ENCODE measurements around the gene PDK2.

PDK2 gene

DNA sequence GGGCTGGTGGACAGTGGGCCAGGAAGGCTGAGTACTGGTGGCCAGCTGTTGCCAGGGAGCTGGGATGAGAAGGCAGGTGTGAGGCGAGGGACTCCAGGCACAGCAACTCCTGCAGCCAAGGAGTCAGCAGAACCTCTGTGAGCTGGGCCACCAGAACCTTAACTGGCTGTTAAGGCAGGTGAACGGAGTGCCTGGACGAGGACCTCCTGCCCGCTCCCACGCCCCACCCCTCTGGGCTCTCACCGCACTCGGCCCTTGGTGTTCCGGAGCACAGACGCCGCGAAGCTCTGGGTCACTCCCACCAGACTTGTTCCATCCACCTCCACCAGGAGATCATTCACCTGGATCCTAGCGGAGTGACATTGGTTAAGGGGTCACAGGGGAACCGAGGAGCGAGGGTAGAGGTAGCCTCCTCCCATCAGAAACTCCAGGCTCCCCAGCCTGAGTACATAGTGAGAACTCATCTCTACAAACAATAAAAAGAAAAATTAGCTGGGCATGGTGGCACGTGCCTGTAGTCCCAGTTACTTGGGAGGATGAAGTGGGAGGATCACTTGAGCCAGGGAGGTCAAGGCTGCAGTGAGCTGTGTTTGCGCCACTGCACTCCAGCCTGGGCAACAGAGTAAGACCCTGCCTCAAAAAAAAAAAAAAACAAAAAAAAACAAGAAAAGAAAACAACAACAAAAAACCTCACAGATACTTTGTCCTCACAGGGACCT, 46.0 kb downstream of the PDK2 start:
- no peak for DNase-seq (ENCODE audit: low spot score)
- Histone ChIP-seq H3K36me3 (ENCODE audit: low read depth) (peaks cover 91% of the 10 kb centered on the region), H3K4me1 (ENCODE audit: insufficient read depth, poor library complexity, severe bottlenecking) (peaks cover 3% of the 10 kb centered on the region), H3K27me3 (ENCODE audit: insufficient read depth, poor library complexity, severe bottlenecking) (no peaks in the 10 kb centered on the region), H3K9me3 (ENCODE audit: severe bottlenecking) (no peaks in the 10 kb centered on the region), H3K4me3 (ENCODE audit: severe bottlenecking) (no peak overlapping the region), H3K27ac (ENCODE audit: poor library complexity, severe bottlenecking) (peak overlapping the region; percentile 3)
- no peak for ATAC-seq (ENCODE audit: low read depth)
- TF ChIP-seq CTCF (IDR thresholded peaks at IDR 0.05; ENCODE audit: poor library complexity, severe bottlenecking) = no peak

GRCh38 chr17:50141745-50142110, 46.6 kb downstream of the PDK2 start:
- ATAC-seq (ENCODE audit: low read depth) (no peak), DNase-seq (ENCODE audit: low spot score) (no peak)
- Histone ChIP-seq H3K27ac (ENCODE audit: poor library complexity, severe bottlenecking) (no peak overlapping the region), H3K36me3 (ENCODE audit: low read depth) (peaks cover 91% of the 10 kb centered on the region), H3K27me3 (ENCODE audit: insufficient read depth, poor library complexity, severe bottlenecking) (no peaks in the 10 kb centered on the region), H3K4me3 (ENCODE audit: severe bottlenecking) (no peak overlapping the region), H3K4me1 (ENCODE audit: insufficient read depth, poor library complexity, severe bottlenecking) (peaks cover 4% of the 10 kb centered on the region), H3K9me3 (ENCODE audit: severe bottlenecking) (no peaks in the 10 kb centered on the region)
- no peak for TF ChIP-seq CTCF (IDR thresholded peaks at IDR 0.05; ENCODE audit: poor library complexity, severe bottlenecking)

GRCh38 chr17:50143461-50144176, 48.5 kb downstream of the PDK2 start:
- Histone ChIP-seq H3K4me3 (ENCODE audit: severe bottlenecking) (no peak overlapping the region), H3K36me3 (ENCODE audit: low read depth) (peaks cover 87% of the 10 kb centered on the region), H3K4me1 (ENCODE audit: insufficient read depth, poor library complexity, severe bottlenecking) (peaks cover 18% of the 10 kb centered on the region), H3K27me3 (ENCODE audit: insufficient read depth, poor library complexity, severe bottlenecking) (no peaks in the 10 kb centered on the region), H3K9me3 (ENCODE audit: severe bottlenecking) (no peaks in the 10 kb centered on the region), H3K27ac (ENCODE audit: poor library complexity, severe bottlenecking) (no peak overlapping the region)
- no peak for TF ChIP-seq CTCF (IDR thresholded peaks at IDR 0.05; ENCODE audit: poor library complexity, severe bottlenecking)
- no peak for ATAC-seq (ENCODE audit: low read depth)
- DNase-seq (ENCODE audit: low spot score) = no peak

DNA sequence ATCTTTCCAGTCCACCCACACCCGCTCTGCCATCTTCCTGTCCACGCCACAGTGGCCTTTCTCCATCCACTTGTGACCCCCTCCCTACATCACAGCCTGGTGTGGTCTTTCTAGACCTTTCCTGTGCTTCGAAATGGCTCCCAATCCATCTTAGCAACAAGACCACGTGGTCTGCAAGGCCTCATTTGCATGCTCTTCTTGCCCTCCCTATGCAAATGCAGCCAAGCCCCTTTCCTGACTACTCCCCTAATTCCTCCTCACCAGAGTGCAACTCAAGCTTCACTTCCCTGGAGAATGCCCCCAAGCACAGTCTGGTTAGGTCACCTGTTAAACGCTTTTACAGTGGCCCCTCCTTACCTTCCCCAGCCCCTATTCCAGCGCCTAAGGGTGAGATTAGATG, 49.2 kb downstream of the PDK2 start:
- H3K36me3 ChIP-seq (ENCODE audit: low read depth) = peaks cover 80% of the 10 kb centered on the region
- H3K4me1 ChIP-seq (ENCODE audit: insufficient read depth, poor library complexity, severe bottlenecking) = peaks cover 18% of the 10 kb centered on the region
- H3K27ac ChIP-seq (ENCODE audit: poor library complexity, severe bottlenecking) = no peak overlapping the region
- H3K9me3 ChIP-seq (ENCODE audit: severe bottlenecking) = no peaks in the 10 kb centered on the region
- ATAC-seq (ENCODE audit: low read depth) (no peak), DNase-seq (ENCODE audit: low spot score) (no peak)
- TF ChIP-seq CTCF (IDR thresholded peaks at IDR 0.05; ENCODE audit: poor library complexity, severe bottlenecking) = no peak
- H3K4me3 ChIP-seq (ENCODE audit: severe bottlenecking) = no peak overlapping the region
- no peaks in the 10 kb centered on the region for H3K27me3 ChIP-seq (ENCODE audit: insufficient read depth, poor library complexity, severe bottlenecking)

Data from RWPE2 (cell line).